ENCODE data around the gene PDGFRB. TPM values are rescaled to one million over a fixed set of nuclear protein-coding genes. Genes with fewer than 3 reads are reported as not detected.

PDGFRB gene
- total and polyA plus RNA-seq, 2 of the 8 experiments (the other 6 are each of a cell fraction or from before 2014, with no cell fraction given) = 4.2 to 13.7 TPM

DNA sequence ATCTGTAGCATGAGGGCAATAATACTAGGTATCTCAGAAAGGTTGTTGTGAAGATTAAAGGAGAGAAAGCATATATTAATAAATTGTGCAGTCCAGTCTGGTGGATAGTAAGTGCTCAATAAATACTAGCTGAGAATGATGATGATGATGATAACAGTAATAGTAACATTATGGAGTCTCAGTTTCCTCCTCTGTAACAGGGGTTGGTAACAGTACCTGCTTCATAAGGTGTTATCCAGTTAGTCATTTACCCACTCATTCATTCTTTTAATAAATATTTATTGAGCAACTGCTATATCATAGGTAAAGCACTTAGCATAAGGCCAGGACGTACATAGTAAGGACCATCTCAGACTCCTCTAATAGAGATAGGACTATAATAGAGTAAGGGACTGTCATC lies 41.8 kb upstream of the PDGFRB start (continued):
- TF ChIP-seq CHD7 (IDR thresholded peaks at IDR 0.05; ENCODE audit: insufficient replicate concordance, low read length) = no peak
- TF ChIP-seq KDM1A (IDR thresholded peaks at IDR 0.05; ENCODE audit: borderline replicate concordance, low read length) = no peak
- no peak for TF ChIP-seq BACH1 (IDR thresholded peaks at IDR 0.05; ENCODE audit: low read length)
- TF ChIP-seq EZH2 (IDR thresholded peaks at IDR 0.05; ENCODE audit: low read depth, low read length, severe bottlenecking) = no peak
- TF ChIP-seq SIX5 (IDR thresholded peaks at IDR 0.05; ENCODE audit: low read depth, low read length) = no peak
- TF ChIP-seq SIRT6 (IDR thresholded peaks at IDR 0.05; ENCODE audit: low read length) = no peak

All from H1 (cell line).